Lower leg skin (tissue), 3 donors: Measurements from ENCODE around the gene SH2B3.
"Not testable (repeated sequence)": the region's sequence is repeated elsewhere in the genome, so short reads cannot be mapped to it uniquely, and the experiment has no call there.

Experiments used
- POLR2A ChIP-seq, 2 donors: fragments of 450-650 bp; IDR thresholded peaks; one replicate each; pipeline ENCODE4 v1.6.1; 2016 to 2017; ENCODE audit warnings: antibody characterized with exemption in 2 of 2, mild to moderate bottlenecking in 1 of 2, moderate library complexity in 1 of 2
- TF ChIP-seq, protein P1 (sequence below), 3 donors: fragments of 450-650 bp; IDR thresholded peaks; one replicate each; pipeline ENCODE4 v1.5.1; 2016; ENCODE audit warnings: antibody characterized with exemption in 3 of 3, mild to moderate bottlenecking in 3 of 3, moderate library complexity in 2 of 3

GRCh38 chr12:111396271-111396670 lies 9.5 kb upstream of the SH2B3 start:
- TF ChIP-seq, protein P1, sequence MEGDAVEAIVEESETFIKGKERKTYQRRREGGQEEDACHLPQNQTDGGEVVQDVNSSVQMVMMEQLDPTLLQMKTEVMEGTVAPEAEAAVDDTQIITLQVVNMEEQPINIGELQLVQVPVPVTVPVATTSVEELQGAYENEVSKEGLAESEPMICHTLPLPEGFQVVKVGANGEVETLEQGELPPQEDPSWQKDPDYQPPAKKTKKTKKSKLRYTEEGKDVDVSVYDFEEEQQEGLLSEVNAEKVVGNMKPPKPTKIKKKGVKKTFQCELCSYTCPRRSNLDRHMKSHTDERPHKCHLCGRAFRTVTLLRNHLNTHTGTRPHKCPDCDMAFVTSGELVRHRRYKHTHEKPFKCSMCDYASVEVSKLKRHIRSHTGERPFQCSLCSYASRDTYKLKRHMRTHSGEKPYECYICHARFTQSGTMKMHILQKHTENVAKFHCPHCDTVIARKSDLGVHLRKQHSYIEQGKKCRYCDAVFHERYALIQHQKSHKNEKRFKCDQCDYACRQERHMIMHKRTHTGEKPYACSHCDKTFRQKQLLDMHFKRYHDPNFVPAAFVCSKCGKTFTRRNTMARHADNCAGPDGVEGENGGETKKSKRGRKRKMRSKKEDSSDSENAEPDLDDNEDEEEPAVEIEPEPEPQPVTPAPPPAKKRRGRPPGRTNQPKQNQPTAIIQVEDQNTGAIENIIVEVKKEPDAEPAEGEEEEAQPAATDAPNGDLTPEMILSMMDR (IDR thresholded peaks at IDR 0.05), result not testable (repeated sequence)
- TF ChIP-seq POLR2A (IDR thresholded peaks at IDR 0.05), result not testable (repeated sequence)
